PC-3 (cell line): ENCODE measurements around the gene KMT5C. TPM values are rescaled to one million over a fixed set of nuclear protein-coding genes. Genes with fewer than 3 reads are reported as not detected.
A peak's percentile ranks its signal among the peaks of the same experiment; 100 is the strongest.

Experiments
- ATAC-seq: fragments of 200-7000 bp; cut with Tn5 transposase; 2 replicates; pipeline ENCODE4 v1.9.1; 2020; ENCODE audit warnings: mild to moderate bottlenecking, moderate library complexity
- BruUV-seq: library from RNA; stranded (reverse); fragments of 400-500 nt; replicated peaks from 2 replicates; lab custom pipeline; 2021; lab: Mats Ljungman, UMichigan
- CTCF ChIA-PET: fragments of 300-600 bp; sonication (Branson Sonifier 250); formaldehyde crosslinking; loops from one replicate; lab custom pipeline; 2022; ENCODE audit warnings: antibody characterized with exemption; lab: Charles Lee
- POLR2A ChIA-PET: fragments of 300-600 bp; sonication (Branson Sonifier 250); formaldehyde crosslinking; loops from one replicate; lab custom pipeline; 2022; ENCODE audit warnings: antibody characterized with exemption; ENCODE audit not compliant: unreplicated experiment; lab: Charles Lee
- DNase-seq: peaks from one replicate; pipeline ENCODE4 v3.0.0-alpha.2; 2015
- H2AFZ ChIP-seq: fragments of 300-600 bp; sonication (generic); 2 replicates; pipeline ENCODE4 v1.6.0; 2016; ENCODE audit warnings: antibody characterized with exemption, low read length
- H3F3A ChIP-seq: fragments of 300-600 bp; sonication (generic); one replicate; pipeline ENCODE4 v1.6.0; 2017; ENCODE audit warnings: antibody characterized with exemption, low read length, control low read depth, mild to moderate bottlenecking; ENCODE audit not compliant: unreplicated experiment
- H3K27ac ChIP-seq: fragments of 300-600 bp; sonication (generic); 2 replicates; pipeline ENCODE4 v1.5.1; 2016; ENCODE audit warnings: mild to moderate bottlenecking, low read length
- H3K27me3 ChIP-seq: fragments of 300-600 bp; sonication (generic); 2 replicates; pipeline ENCODE4 v1.6.1; 2016; ENCODE audit warnings: low read length, mixed read lengths
- H3K36me3 ChIP-seq: fragments of 300-600 bp; sonication (generic); 2 replicates; pipeline ENCODE4 v1.6.1; 2016; ENCODE audit warnings: low read depth, mixed run types, low read length, mixed read lengths
- H3K4me1 ChIP-seq: fragments of 300-600 bp; sonication (generic); 2 replicates; pipeline ENCODE4 v1.5.1; 2016; ENCODE audit warnings: low read length; ENCODE audit not compliant: insufficient read depth
- H3K4me2 ChIP-seq: fragments of 300-600 bp; sonication (generic); 2 replicates; pipeline ENCODE4 v1.6.0; 2016; ENCODE audit warnings: low read length
- H3K4me3 ChIP-seq: fragments of 300-600 bp; sonication (generic); 2 replicates; pipeline ENCODE4 v1.5.1; 2016; ENCODE audit warnings: mild to moderate bottlenecking, low read length, mixed read lengths
- H3K79me2 ChIP-seq: fragments of 300-600 bp; sonication (generic); 2 replicates; pipeline ENCODE4 v1.6.1; 2017; ENCODE audit warnings: low read length, mixed read lengths
- H3K9ac ChIP-seq: fragments of 300-600 bp; sonication (generic); 2 replicates; pipeline ENCODE4 v1.6.0; 2016; ENCODE audit warnings: mild to moderate bottlenecking, low read length
- H3K9me2 ChIP-seq: fragments of 300-600 bp; sonication (generic); replicated peaks from 2 replicates; pipeline ENCODE4 v1.6.1; 2016; ENCODE audit warnings: mixed run types, low read length, mixed read lengths
- H3K9me3 ChIP-seq: fragments of 300-600 bp; sonication (generic); 2 replicates; pipeline ENCODE4 v1.6.1; 2016; ENCODE audit warnings: low read length, mixed read lengths
- H4K20me1 ChIP-seq: fragments of 300-600 bp; sonication (generic); 2 replicates; pipeline ENCODE4 v1.6.1; 2016; ENCODE audit warnings: low read length, mixed read lengths
- CTCF ChIP-seq: fragments of 300-600 bp; sonication (generic); conservative IDR thresholded peaks from 2 replicates; pipeline ENCODE4 v1.5.1; 2017; ENCODE audit warnings: antibody characterized with exemption, low read depth, mild to moderate bottlenecking, low read length
- EZH2 ChIP-seq: fragments of 300-600 bp; sonication (generic); IDR thresholded peaks from one replicate; pipeline ENCODE4 v1.6.1; 2017; ENCODE audit warnings: antibody characterized with exemption, mild to moderate bottlenecking, low read length; ENCODE audit not compliant: unreplicated experiment
- EZH2phosphoT487 ChIP-seq: fragments of 300-600 bp; sonication (generic); IDR thresholded peaks from 2 replicates; pipeline ENCODE4 v1.6.1; 2018; ENCODE audit warnings: mild to moderate bottlenecking, antibody characterized with exemption, low read length, borderline replicate concordance
- intact Hi-C: fragments of 100-400 bp; cut with micrococcal nuclease; formaldehyde crosslinking; loops from 2 replicates; pipeline ENCODE4 v1.9.0; 2023
- total RNA-seq: library from RNA; depleted of rRNA; stranded (reverse); fragments of >200 nt; gene quantifications from 2 replicates; pipeline ENCODE4 v1.2.3, GENCODE V29; 2014

The KMT5C gene
- total RNA-seq, 1 experiment from 2014 or later, result 21.9 TPM

- H3K79me2 ChIP-seq, result no peaks in the 10 kb centered on the region
- H3K36me3 ChIP-seq, result no peaks in the 10 kb centered on the region
- no peaks in the 10 kb centered on the region for H4K20me1 ChIP-seq
- H2AFZ ChIP-seq, result peak overlapping the region; percentile 70
- no peaks in the 10 kb centered on the region for H3F3A ChIP-seq
- peak; percentile 81 for ATAC-seq
- ChIA-PET CTCF (no interaction called here), POLR2A (no interaction called here)
- H3K27ac ChIP-seq, result no peak overlapping the region
- intact Hi-C loops, result loop anchor here (2.0 kb wide), 1 partner anchor 15 kb away; the partner anchor contains the start of gene KMT5C
- H3K9me3 ChIP-seq, result no peaks in the 10 kb centered on the region
- H3K27me3 ChIP-seq, result peaks cover 17% of the 10 kb centered on the region
- TF ChIP-seq EZH2 (no peak), EZH2phosphoT487 (no peak), CTCF (no peak)
- peaks cover 45% of the 10 kb centered on the region for H3K4me1 ChIP-seq
- no TSS peak for BruUV-seq
- peak overlapping the region; percentile 68 for H3K4me3 ChIP-seq
- peak; percentile 65 for DNase-seq
- no peaks in the 10 kb centered on the region for H3K9me2 ChIP-seq
- peak overlapping the region; percentile 48 for H3K9ac ChIP-seq
- peak overlapping the region; percentile 91 for H3K4me2 ChIP-seq
Measured at GRCh38 chr19:55353803-55354697, 14.4 kb downstream of the KMT5C start.

GRCh38 chr19:55354698-55355212, 15.1 kb downstream of the KMT5C start, which contains the start of gene COX6B2:
Gene COX6B2, minus strand, starts transcription at chr19:55354719. Its CDS starts 198 bp downstream, at chr19:55354521.
- intact Hi-C loops, result loop anchor here (2.0 kb wide), 1 partner anchor 16 kb away; the partner anchor contains the start of gene KMT5C
- H3K79me2 ChIP-seq, result no peaks in the 10 kb centered on the region
- no peak within 1 kb of the TSS for H3K27ac ChIP-seq

More at GRCh38 chr19:55354698-55355212, 15.1 kb downstream of the KMT5C start, which contains the start of gene COX6B2:
- DNase-seq (no peak), ATAC-seq (no peak)
- no peak for TF ChIP-seq EZH2phosphoT487
- TF ChIP-seq CTCF, result no peak
- TF ChIP-seq EZH2, result no peak
- POLR2A ChIA-PET, result interaction anchor here (0.6 kb wide), 1 partner anchor 13 kb away, joined by 3 read pairs; no protein-coding TSS in a partner anchor
- Histone ChIP-seq H3K36me3 (no peaks in the 10 kb centered on the region), H3K27me3 (peaks cover 17% of the 10 kb centered on the region), H4K20me1 (no peaks in the 10 kb centered on the region), H3K9me2 (no peaks in the 10 kb centered on the region), H3K4me1 (peaks cover 45% of the 10 kb centered on the region), H3K4me2 (peak within 1 kb of the TSS; percentile 91), H3K9ac (peak within 1 kb of the TSS; percentile 48), H2AFZ (peak within 1 kb of the TSS; percentile 70), H3K4me3 (peak within 1 kb of the TSS; percentile 68), H3K9me3 (no peaks in the 10 kb centered on the region), H3F3A (no peaks in the 10 kb centered on the region)
- CTCF ChIA-PET, result no interaction called here
- no TSS peak for BruUV-seq
